ENCODE measurements around the gene NEURL1.

GRCh38 chr10:103602852-103603155 lies 109.3 kb downstream of the NEURL1 start:
- TF ChIP-seq ZNF274 (IDR thresholded peaks at IDR 0.05; ENCODE audit: low read depth, low read length), result no peak
- no peak for TF ChIP-seq SUZ12 (IDR thresholded peaks at IDR 0.05; ENCODE audit: extremely low read depth, insufficient read depth, insufficient read length)
- no peak for TF ChIP-seq YY1 (IDR thresholded peaks at IDR 0.05; ENCODE audit: insufficient read depth, insufficient read length)
